RKO (cell line): Measurements from ENCODE around the gene GPS2.

Source experiments
- DNase-seq: peaks from one replicate; pipeline ENCODE4 v3.0.0-alpha.2; 2016; ENCODE audit warnings: low spot score

GPS2 gene

DNA sequence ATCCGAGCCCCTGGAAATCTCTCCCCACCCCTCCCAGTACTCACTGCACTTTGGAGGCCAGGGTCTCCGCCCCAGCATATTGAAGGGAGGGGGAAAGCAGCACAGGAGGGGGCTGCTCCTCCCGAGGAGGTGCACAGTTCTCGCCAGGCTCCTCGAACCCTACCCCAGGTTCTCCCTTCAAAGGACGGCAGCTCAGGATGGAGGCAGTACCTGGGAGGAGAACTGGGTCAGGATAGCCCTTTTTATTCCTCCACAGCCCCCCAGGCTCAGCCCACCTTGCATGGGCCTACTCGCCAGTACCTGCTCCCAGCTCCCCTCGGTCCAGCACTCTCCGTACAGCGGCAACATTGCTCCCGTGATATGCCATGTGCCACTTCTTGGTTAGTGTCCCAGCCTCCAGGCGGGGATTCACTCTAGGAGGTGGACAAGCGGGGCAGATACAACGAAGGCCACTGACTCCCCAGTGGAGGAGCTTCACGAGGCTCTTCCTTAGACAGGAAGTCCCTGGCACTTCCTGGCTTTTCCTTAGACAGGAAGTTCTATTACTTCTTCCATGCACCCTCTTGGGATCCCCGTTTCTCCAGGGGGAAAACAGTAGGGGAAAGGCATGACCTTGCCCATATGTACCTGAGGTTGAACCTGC, 2.1 kb upstream of the GPS2 start:
- DNase-seq = no peak

DNA sequence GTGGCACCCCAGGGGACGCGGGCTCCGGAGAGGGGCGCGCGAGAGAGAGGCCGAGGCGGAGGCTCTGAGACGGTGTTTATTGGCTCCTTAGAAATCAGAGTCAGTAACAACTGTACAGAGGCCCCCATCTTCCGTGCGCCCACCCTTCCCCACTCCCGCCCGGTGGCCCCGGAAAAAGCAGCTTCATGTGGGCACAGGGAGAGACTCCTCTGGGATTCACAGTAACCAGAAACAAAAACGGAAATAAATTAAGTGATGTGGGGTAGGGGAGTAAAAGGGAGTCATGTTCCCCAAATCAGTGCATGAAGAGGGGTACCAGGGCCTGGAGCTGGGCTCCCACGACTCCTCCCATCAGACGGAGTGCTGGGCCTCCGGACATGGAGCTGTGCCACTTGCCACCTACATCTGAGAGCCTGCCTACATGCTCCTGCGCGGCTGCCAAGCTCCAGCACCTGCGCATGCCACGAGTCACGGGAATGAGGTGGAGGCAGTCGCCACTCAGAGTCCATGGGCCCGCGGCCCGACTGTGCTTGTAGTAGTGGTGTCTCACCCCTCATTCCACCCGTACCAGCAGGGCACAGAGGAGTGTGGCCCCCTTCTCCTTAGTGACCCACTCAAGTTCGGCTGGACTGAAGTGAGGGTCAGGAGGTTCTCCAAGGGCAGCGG, 543 bp upstream of the GPS2 start:
- peak; percentile 52 for DNase-seq

GRCh38 chr17:7313890-7314718, 1.1 kb downstream of the GPS2 start:
- DNase-seq = peak; percentile 73

DNA sequence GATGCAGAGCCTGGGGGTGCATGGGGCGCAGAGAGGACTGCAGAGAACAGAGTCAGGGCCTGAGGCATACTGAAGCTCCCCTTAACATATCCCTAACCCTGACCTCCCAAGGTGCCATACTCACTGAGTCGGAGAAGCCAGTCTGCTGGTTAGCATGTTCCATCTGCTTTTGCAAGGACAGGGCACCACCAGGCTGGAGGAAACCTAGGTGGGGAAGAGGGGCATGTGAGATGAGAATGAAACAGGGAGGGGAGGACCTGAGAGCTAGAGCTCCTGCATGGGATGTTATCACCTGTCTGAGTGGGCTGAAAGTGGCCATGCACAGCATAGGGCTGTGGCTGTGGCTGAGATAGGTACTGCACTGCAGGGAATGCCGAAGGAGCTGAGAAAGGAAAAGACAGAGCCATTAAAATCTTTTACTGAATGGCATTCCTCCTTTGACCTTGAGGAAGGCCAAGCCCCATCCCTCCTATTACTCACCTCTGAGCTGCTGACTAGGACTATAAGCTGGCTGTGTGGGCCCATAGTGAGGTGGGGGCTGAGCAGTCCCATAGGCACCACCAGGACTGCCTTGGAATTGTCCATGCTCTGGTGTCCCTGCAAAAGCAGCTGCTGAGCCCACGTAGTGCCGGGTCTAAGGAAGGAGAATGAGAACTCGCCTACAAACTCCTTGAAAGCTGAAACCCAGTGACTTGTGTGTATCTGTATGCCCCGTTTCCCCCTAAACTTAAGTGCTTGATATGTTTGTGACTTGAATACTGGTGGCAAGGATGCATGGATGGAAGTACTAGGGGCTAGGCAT, 1.9 kb downstream of the GPS2 start:
- DNase-seq = peak; percentile 75

DNA sequence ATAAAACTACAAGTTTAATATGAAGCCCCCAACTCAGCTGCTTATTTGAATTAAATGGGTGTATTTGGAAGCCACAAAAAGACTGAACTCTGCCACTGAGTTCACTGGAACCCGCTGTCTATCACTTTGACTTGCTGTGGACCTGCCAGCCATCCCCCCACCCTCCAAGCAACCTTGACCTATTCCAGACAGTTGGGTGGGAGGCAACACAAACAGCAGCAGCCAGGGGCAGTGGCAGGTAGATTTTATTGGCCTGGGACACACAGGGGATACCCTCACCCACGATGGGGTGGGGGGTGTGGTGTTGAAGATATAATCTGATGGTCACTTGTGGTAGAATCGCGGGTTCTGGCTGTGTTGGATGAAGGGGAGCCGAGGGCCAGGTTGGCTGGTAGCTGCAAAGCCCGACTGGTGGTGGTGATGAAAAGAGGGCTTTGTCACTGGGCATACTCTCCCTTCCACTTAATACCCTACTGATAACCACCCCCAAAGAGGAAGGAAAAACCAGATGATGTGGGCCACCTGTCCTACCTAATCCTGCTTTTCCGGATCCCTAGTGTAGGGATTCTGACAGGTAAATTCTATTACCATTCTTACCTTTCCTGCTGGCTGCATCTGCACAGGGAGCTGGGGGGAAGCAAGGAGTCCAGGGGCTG, 2.6 kb downstream of the GPS2 start:
- no peak for DNase-seq

GRCh38 chr17:7311110-7311705, 4.0 kb downstream of the GPS2 start:
- DNase-seq = no peak

GRCh38 chr17:7309628-7310027, 5.5 kb downstream of the GPS2 start:
- no peak for DNase-seq

GRCh38 chr17:7308625-7309433, 6.3 kb downstream of the GPS2 start:
- DNase-seq = peak; percentile 82

DNA sequence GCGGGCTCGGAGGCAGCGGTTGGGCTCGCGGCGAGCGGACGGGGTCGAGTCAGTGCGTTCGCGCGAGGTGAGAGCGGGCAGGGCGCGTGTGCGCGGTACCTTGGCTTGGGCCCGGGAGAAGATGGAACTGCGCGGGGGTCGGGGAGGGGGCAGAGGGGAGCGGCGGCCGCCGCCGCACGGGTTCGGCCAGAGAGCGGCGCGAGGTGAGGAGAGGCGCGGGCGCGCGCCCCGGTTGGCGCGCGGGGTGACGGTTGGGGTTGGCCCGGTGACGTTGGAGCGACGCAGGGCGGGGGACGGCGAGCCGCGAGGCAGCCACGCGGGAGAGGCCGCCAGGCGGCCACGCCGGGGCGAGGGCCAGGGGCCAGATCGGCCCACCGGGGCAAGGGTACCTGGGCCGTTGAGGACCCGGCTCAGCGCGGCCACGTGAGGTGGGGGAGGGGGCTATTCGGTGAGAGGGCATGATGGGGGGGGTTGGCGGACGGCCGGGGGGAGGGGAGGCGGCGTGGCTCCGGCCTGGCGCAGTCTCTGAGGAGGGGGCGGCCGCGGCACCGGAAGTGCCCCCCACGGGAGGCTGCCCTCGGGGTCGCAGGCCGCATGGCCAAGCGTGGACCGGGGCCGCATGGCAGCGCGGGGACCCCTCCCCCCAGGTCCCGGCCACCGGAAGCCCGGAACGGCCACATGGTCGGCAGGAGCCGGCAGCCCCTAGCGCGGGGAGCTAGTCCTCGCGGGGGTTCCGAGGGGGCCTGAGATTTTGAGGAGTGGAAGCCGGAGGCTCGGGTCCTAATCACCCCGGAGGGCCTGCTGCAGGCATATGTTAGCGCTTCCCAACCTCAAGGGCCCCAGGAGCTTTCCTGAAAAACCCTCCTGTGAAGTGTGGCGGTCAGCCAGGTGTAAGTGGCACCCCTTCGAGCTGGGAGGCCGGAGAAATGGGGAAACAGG, 7.2 kb downstream of the GPS2 start:
- peak; percentile 37 for DNase-seq

DNA sequence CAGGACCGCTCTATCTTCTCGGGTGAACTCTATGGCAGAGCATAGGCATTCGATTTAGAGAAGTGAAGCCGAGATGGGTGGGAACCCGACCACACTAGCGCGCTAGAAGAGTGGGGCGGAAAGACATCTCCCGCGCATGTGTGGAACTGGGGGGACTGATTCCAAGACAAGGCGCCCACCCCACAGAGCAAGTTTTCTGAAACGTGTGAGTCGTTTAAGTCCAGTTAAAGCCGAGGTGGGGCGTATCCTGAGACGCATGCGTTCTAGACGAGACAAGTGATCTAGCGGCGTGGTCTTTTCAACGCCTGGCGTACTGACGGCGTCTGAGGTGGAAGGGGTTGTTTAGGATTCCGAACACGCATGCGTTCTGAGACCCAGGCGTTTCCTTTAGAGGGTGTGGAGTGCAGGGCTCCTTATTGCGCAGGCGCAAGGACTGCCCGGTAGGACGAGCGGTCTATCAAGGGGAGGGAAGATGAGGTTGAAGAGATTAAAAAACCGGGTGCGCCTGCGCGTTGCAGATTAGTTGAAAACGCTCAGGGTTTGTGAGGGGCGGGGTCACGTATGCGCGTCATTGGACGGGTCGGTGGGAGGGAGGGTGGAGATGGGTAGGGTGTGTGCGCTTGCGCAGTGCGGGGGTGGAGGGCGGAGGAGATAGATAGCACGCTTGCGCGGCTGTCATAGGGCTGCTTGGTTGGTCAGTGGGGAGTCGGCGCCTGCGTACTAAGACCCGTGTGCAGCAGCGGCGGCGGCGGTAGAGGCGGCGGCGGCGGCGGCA, 8.1 kb downstream of the GPS2 start, which contains the start of gene EIF5A:
Gene EIF5A, plus strand, starts transcription at position 718 of the 775 bp plus-strand sequence. CDS start 2,008 bp downstream, outside the sequence.
- DNase-seq = peak; percentile 100

- DNase-seq = no peak
Measured at GRCh38 chr17:7304179-7304578, 11.0 kb downstream of the GPS2 start.

DNA sequence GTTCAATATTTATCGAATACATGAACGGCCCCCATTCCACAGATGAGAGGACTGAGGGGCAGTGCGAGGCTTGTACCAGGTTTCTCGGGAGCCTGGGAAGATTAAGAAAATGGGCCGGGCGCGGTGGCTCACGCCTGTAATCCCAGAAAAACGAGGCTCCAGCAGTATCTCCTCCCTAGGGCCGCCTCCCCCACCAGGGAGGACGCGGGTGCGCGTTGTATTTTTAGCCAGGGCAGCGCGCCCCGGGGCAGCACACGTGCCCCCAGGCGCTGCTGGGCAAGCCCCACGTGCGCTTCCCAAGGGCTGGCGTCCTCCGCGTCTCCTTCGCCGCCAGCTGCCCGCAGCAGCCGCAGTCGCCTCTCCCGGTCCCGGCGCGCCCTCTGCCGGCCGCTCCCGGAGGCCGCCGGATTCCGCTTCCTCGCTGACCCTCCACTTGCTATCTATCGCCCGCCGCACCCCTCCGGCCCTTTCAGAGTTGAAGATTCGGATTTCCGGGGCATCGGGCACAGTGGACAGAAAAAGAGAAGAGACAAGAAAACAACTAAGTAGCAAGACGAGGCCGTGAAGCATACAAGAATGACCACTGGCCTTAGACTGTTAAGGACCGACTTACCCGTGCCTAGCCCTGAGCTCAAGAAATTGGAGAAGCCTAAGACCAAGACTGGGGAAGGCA, 18.8 kb downstream of the GPS2 start:
- peak; percentile 88 for DNase-seq

DNA sequence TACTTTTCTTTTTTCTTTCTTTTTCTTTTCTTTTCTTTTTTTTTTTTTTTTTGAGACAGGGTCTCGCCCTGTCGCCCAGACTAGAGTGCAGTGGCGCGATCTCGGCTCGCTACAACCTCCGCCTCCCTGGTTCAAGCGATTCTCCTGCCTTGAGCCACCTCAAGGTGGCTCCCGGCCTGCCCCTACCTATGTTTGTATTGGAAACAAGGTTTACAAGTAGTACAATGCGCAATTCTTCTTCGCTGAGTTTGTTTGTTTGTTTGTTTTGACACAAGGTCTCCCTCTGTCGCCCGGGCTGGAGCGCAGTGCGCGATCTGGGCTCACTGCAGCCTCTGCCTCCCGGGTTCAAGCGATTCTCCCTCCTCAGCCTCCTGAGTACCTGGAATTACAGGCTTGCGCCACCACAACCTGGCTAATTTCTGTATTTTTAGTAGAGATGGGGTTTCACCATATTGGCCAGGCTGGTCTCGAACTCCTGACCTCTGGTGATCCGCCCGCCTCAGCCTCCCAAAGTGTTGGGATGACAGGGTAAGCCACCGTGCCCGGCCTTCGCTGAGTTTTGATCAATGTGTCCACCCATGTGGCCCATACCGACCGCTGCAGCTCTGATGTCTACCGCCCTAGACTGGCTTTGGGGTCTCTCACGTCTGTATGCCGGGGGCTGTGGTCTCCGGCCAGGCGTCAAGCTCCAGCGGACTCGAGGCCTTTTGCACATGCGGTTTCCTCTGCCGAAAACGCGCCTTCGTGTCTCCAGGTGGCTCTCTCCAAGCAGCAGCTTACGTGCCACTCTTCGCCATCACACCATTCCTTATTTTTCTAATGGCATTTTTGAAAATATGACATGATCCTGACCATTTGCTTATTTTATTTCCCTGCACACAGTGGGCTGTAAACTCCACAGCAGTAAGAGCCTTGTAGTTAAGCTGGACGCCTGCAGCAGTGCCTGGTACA, 19.7 kb downstream of the GPS2 start:
- no peak for DNase-seq

DNA sequence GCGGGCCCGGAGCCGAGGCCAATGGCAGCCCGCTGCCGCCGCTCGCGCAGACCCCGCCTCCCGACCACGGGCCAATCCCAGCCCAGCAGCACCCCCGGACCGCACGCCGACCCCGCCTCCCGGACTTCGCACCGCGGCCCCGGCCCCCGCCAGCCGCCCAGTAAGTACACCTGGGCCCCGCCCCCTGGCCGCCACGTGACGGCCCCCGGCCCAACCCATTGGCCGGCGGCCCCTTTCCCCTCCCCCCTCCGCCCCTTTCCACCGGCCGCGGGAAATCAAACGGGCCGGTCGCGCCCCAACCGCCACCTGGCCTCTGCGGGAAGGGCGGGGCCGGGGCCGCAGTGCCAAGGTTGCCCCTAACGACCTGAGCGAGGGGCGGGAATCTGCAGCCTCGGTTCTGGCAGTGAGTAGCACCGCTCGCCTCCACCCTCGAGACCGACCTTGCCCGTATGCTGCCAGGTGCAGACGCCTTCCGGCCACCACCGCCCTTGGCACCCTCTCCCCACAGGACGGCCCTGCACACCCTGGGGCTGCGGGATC, 20.5 kb downstream of the GPS2 start, which contains the start of gene YBX2:
Gene YBX2, minus strand, starts transcription at position 26 of the 540 bp plus-strand sequence. CDS start 139 bp downstream, outside the sequence.
- DNase-seq = no peak

- DNase-seq = no peak
Measured at GRCh38 chr17:7293816-7294613, 21.1 kb downstream of the GPS2 start.
